GM13977 (cell line): ENCODE results near the gene PTAFR.

ENCODE experiments used
- DNase-seq: peaks from one replicate; pipeline ENCODE4 v3.0.0; 2012; ENCODE audit warnings: low spot score
- in situ Hi-C: fragments of 300-500 bp; cut with MboI; formaldehyde crosslinking; loops from one replicate; pipeline ENCODE4 v1.12.0; 2022; ENCODE audit warnings: low sequenced_read_pairs, low pct_unique_long_range_greater_than_20kb, mixed read lengths, inconsistent platforms; ENCODE audit not compliant: unreplicated experiment
- TF ChIP-seq, protein P1 (sequence below): IDR thresholded peaks from 2 replicates; pipeline ENCODE4 v1.5.1; 2012; ENCODE audit warnings: mild to moderate bottlenecking, control low read depth; ENCODE audit not compliant: insufficient read depth; ENCODE audit errors: extremely low read depth, missing control alignments

Gene PTAFR

DNA sequence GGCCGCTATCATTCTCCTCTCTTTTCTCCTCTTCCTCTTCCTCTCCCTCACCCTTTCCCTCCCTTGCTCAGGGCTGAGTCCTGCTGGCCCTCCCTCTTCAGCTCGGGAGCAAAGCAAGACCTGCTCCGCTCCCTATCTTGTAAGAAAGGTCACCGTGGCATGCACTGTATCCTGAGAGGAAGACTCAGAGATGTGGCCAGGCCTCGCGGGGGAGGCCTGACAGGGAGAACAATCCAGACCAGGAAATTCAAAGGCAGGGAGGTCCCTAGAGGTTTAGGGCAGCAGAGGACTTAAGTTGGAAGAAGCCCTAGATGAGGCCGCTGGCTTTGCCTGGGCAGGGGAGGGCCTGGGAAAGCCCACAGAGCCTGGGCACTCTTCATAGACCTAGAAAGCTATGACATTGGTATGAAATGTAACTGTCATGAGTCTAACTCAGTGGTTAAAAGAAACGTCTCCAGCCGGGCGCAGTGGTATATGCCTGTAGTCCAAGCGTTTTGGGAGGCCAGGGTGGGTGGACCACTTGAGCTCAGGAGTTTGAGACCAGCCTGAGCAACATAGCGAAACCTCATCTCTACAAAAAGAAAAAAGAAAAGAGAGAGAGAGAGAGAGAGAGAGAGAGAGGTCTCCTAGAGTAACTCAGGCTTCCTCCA is 14.6 kb upstream of the PTAFR start:
- in situ Hi-C loops, result no loop called here
- TF ChIP-seq, protein P1, sequence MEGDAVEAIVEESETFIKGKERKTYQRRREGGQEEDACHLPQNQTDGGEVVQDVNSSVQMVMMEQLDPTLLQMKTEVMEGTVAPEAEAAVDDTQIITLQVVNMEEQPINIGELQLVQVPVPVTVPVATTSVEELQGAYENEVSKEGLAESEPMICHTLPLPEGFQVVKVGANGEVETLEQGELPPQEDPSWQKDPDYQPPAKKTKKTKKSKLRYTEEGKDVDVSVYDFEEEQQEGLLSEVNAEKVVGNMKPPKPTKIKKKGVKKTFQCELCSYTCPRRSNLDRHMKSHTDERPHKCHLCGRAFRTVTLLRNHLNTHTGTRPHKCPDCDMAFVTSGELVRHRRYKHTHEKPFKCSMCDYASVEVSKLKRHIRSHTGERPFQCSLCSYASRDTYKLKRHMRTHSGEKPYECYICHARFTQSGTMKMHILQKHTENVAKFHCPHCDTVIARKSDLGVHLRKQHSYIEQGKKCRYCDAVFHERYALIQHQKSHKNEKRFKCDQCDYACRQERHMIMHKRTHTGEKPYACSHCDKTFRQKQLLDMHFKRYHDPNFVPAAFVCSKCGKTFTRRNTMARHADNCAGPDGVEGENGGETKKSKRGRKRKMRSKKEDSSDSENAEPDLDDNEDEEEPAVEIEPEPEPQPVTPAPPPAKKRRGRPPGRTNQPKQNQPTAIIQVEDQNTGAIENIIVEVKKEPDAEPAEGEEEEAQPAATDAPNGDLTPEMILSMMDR, result no peak
- DNase-seq, result no peak

DNA sequence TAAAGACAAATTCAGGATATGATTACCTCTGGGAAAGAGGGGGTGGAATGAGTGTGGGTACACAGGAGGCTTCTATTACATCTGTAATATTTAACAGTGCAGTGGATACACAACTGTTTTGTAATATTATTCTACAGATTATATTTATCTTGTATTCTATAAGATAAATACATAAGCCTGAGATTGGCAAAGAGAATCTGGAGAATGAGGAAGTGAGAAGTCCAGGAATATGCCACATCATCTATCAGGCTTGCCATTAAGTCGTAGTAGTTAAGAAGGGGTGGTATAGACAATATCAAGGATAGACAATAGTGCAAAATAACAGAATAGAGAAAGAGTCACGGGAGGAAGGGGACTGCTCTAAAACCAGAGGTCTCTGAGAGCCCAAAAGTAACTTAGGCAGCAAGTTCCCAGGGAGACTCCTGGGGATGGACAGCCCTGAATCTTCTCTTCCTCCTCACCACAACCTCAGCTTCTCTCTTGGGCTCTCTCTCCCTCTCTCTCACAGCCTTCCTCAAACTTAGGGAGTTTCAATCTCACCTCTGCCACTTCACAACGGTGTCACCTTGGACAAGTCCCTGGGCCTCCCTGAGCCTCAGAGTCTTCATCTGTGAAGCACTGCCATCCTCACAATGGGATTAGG is 14.0 kb upstream of the PTAFR start:
- DNase-seq, result no peak
- TF ChIP-seq, protein P1, result no peak
- in situ Hi-C loops, result no loop called here

DNA sequence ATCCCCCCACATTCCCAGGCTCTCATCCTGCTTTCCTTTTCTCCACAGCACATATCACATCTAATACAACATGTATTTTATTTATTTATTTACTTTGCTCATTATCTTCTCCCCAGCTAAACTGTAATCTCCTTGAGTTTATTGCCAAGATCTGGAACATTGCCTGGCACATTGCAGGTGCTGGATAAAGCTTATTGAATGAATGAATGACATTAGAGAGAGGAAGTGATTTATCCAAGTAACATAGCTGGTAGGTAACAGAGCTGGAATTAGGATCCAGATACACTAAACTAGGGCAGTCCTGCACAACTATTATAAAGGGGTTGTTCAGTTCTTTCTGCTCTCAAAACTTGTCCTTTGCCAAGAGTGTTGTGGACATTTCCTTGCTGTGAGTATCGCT is 8.6 kb upstream of the PTAFR start:
- in situ Hi-C loops, result no loop called here
- TF ChIP-seq, protein P1, result no peak
- no peak for DNase-seq

DNA sequence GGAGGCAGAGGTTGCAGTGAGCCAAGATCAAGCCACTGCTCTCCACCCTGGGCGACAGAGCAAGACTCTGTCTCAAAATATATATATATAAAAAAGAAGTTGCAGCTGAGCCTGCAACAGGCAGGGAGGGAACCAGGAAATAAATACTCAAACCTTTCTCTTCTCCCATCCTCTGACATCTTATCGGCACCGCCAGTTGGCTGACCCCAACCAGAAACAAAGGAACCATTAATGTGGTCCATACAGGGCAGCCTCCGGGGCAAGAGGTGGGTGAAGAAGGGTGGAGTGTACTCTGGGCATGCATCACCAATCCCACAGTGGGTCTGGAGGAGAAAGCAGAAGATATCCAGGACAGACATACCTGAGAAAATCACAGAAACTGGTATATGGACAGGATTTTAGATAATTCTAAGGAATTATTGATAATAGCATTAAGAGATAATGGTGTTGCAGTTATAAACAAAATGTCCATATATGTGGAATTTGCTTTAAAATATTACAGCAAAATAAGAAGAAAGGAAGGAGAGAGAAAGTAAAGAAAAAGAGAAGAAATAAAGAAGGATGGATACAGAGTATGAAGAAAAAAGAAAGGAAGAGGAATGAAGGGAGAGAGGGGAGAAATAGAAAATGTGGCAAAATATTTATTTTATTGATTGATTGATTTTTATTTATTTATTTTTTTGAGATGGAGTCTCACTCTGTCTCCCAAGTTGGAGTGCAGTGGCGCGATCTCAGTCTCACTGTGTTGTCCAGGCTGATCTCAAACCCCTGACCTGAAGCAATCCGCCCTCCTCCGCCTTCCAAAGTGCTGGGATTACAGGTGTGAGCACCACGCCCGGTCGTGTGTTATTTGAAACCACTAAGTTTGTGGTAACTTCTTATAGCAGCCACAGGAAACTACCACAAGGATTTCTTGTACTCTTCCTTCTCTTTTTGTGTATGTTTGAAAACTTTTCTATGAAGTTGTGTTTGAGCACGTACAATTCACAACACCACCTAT is 4.1 kb upstream of the PTAFR start:
- DNase-seq, result no peak
- TF ChIP-seq, protein P1, result no peak
- in situ Hi-C loops, result no loop called here

DNA sequence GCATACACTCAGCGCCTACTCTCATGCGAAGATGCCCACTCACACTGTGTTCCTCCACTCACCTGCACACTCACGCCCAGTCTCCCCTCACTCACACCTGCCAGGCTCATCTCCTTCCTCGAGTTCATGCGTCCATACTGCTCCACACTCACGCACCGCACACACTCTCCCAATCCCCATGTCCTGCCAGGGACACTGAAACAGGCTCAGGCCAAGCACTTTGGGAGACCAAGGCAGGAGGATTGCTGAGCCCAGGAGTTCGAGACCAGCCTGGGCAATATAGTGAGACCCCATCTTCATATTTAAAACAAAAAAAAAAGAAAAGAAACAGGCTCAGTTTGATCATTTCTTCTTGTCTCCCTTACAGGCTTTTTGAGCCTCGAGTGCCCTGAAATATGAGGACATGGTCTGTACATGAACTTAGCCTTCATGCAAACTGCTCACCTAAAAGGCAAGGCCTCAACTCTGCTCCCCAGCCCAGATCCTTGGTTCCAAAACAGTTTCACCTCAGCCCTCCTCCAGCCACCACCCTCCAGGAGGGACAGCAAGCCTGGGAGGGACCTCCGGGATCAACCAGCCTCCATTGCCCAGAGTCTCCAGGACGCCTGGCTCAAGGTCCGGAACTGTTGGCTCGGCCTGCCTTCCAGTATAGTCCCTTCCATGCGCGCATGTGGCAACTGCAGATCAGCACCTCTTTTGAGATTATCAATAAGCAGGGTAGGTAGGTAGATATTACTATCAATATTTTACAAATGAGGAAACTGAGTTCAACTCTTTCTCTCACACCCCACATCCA is 2.4 kb upstream of the PTAFR start:
- in situ Hi-C loops, result no loop called here

More for the DNA sequence above, 2.4 kb upstream of the PTAFR start:
- TF ChIP-seq, protein P1, result no peak
- no peak for DNase-seq
